Measurements from ENCODE around the gene HMGCLL1. TPM values are rescaled to one million over a fixed set of nuclear protein-coding genes. Genes with fewer than 3 reads are reported as not detected.

HMGCLL1 gene
- total and polyA plus RNA-seq, 2 donors (not counting 1 experiment from before 2014, with no cell fraction given) = 0.05 to 0.83 TPM

- Histone ChIP-seq H3K36me3 (ENCODE audit: control insufficient read depth, insufficient read depth, low read length) (no peaks in the 10 kb centered on the region), H4K20me1 (ENCODE audit: control insufficient read depth, extremely low read depth, insufficient read depth, low read length) (no peaks in the 10 kb centered on the region), H3K79me2 (ENCODE audit: control insufficient read depth, insufficient read depth, low read length) (no peaks in the 10 kb centered on the region), H3K27me3 (ENCODE audit: control insufficient read depth, insufficient read depth, low read length) (no peaks in the 10 kb centered on the region), H2AFZ (ENCODE audit: low read length) (no peak overlapping the region), H3K4me3 (replicated peaks in 1 of 4; ENCODE audit: control extremely low read depth in 1 of 4, insufficient read depth in 1 of 4, low read depth in 3 of 4, low read length in 4 of 4) (no peak overlapping the region), H3K9ac (ENCODE audit: insufficient read depth, low read length) (no peak overlapping the region), H3K4me2 (ENCODE audit: extremely low read depth, insufficient read depth, low read length) (no peak overlapping the region), H3K9me3 (ENCODE audit: control insufficient read depth, insufficient read depth, low read depth, low read length) (no peaks in the 10 kb centered on the region), H3K4me1 (ENCODE audit: control insufficient read depth, extremely low read depth, insufficient read depth, low read length) (no peaks in the 10 kb centered on the region), H3K27ac (ENCODE audit: insufficient read depth, low read length) (no peak overlapping the region)
- DNase-seq (ENCODE audit: low read depth in 2 of 2) = no peak
- TF ChIP-seq EZH2 (IDR thresholded peaks at IDR 0.05; ENCODE audit: low read length, missing control alignments) (no peak), CTCF (conservative IDR thresholded peaks at IDR 0.05 in 1 of 2, IDR thresholded peaks at IDR 0.05 in 1 of 2; ENCODE audit: low read depth in 1 of 2, low read length in 2 of 2) (no peak)
Measured at GRCh38 chr6:55543633-55544309, 35.2 kb downstream of the HMGCLL1 start.

- H2AFZ ChIP-seq (ENCODE audit: low read length) = no peak overlapping the region
- H3K79me2 ChIP-seq (ENCODE audit: control insufficient read depth, insufficient read depth, low read length) = no peaks in the 10 kb centered on the region
- H3K4me3 ChIP-seq (replicated peaks in 1 of 4; ENCODE audit: control extremely low read depth in 1 of 4, insufficient read depth in 1 of 4, low read depth in 3 of 4, low read length in 4 of 4) = no peak overlapping the region
- no peak overlapping the region for H3K27ac ChIP-seq (ENCODE audit: insufficient read depth, low read length)
- H3K36me3 ChIP-seq (ENCODE audit: control insufficient read depth, insufficient read depth, low read length) = no peaks in the 10 kb centered on the region
- no peak overlapping the region for H3K4me2 ChIP-seq (ENCODE audit: extremely low read depth, insufficient read depth, low read length)
- H3K9me3 ChIP-seq (ENCODE audit: control insufficient read depth, insufficient read depth, low read depth, low read length) = no peaks in the 10 kb centered on the region
- H3K27me3 ChIP-seq (ENCODE audit: control insufficient read depth, insufficient read depth, low read length) = no peaks in the 10 kb centered on the region
- no peaks in the 10 kb centered on the region for H4K20me1 ChIP-seq (ENCODE audit: control insufficient read depth, extremely low read depth, insufficient read depth, low read length)
- H3K4me1 ChIP-seq (ENCODE audit: control insufficient read depth, extremely low read depth, insufficient read depth, low read length) = no peaks in the 10 kb centered on the region
- no peak overlapping the region for H3K9ac ChIP-seq (ENCODE audit: insufficient read depth, low read length)
- no peak for DNase-seq (ENCODE audit: low read depth in 2 of 2)
- TF ChIP-seq EZH2 (IDR thresholded peaks at IDR 0.05; ENCODE audit: low read length, missing control alignments) (no peak), CTCF (conservative IDR thresholded peaks at IDR 0.05 in 1 of 2, IDR thresholded peaks at IDR 0.05 in 1 of 2; ENCODE audit: low read depth in 1 of 2, low read length in 2 of 2) (no peak)
Measured at GRCh38 chr6:55541024-55541423, 38.0 kb downstream of the HMGCLL1 start.

- H3K4me3 ChIP-seq (replicated peaks in 1 of 4; ENCODE audit: control extremely low read depth in 1 of 4, insufficient read depth in 1 of 4, low read depth in 3 of 4, low read length in 4 of 4) = no peak overlapping the region
- no peaks in the 10 kb centered on the region for H3K4me1 ChIP-seq (ENCODE audit: control insufficient read depth, extremely low read depth, insufficient read depth, low read length)
- no peak for TF ChIP-seq CTCF (conservative IDR thresholded peaks at IDR 0.05 in 1 of 2, IDR thresholded peaks at IDR 0.05 in 1 of 2; ENCODE audit: low read depth in 1 of 2, low read length in 2 of 2)
- TF ChIP-seq EZH2 (IDR thresholded peaks at IDR 0.05; ENCODE audit: low read length, missing control alignments) = no peak
- DNase-seq (ENCODE audit: low read depth in 2 of 2) = no peak
- H3K36me3 ChIP-seq (ENCODE audit: control insufficient read depth, insufficient read depth, low read length) = no peaks in the 10 kb centered on the region
- no peak overlapping the region for H3K9ac ChIP-seq (ENCODE audit: insufficient read depth, low read length)
- H4K20me1 ChIP-seq (ENCODE audit: control insufficient read depth, extremely low read depth, insufficient read depth, low read length) = no peaks in the 10 kb centered on the region
- H3K27ac ChIP-seq (ENCODE audit: insufficient read depth, low read length) = no peak overlapping the region
- no peaks in the 10 kb centered on the region for H3K27me3 ChIP-seq (ENCODE audit: control insufficient read depth, insufficient read depth, low read length)
- no peaks in the 10 kb centered on the region for H3K9me3 ChIP-seq (ENCODE audit: control insufficient read depth, insufficient read depth, low read depth, low read length)
- no peak overlapping the region for H2AFZ ChIP-seq (ENCODE audit: low read length)
- H3K79me2 ChIP-seq (ENCODE audit: control insufficient read depth, insufficient read depth, low read length) = no peaks in the 10 kb centered on the region
- H3K4me2 ChIP-seq (ENCODE audit: extremely low read depth, insufficient read depth, low read length) = no peak overlapping the region
Measured at GRCh38 chr6:55536391-55536956, 42.5 kb downstream of the HMGCLL1 start.

Measured in fibroblast of lung (primary cell).